ENCODE measurements around the gene DUOX2.
A peak's percentile ranks its signal among the peaks of the same experiment; 100 is the strongest.

DNA sequence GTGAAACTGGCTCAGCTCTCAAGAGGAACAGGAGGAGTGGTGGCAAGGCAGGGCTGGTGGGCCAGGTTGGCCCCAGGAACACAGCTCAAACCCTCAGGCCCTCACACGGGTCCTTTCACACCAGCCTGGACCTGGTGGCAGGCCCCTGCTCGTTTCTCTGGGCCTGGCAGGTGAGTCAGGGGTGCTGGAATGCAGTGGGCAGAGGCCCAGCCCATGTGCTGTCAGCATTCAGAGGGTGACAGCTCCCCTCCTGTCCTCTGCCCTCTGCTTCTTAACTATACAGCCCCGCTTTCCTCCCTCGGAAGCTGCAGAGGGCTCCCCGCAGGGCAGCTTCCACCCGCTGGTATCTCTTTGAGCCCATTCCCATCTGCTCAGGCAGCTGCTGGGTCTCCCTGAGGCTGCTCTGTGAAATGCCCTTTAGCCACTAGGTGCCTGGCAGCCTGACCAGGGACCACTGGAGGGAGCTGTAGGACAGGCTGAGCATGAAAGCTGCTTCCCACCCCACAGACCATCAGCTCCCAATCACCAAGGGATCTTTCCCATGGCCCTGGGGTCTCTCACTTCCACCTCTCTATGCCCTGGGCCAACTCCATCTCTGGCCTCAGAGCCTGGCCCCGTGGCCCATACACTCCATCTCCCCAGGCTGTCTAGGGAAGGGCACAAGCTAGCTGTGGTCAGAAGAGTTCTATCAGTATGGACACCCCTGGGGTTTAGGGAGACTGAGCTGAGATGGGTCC lies 49.0 kb upstream of the DUOX2 start:
- TF ChIP-seq CTCF (IDR thresholded peaks at IDR 0.05) (peak; percentile 49 to 88 (median 80)), POLR2A (IDR thresholded peaks at IDR 0.05) (no peak)

Measured in esophagus squamous epithelium (tissue), 4 donors.